Measurements from ENCODE around the gene OR10G8. TPM values are rescaled to one million over a fixed set of nuclear protein-coding genes. Genes with fewer than 3 reads are reported as not detected.

OR10G8 gene
- total and polyA plus RNA-seq, 9 donors = not detected

DNA sequence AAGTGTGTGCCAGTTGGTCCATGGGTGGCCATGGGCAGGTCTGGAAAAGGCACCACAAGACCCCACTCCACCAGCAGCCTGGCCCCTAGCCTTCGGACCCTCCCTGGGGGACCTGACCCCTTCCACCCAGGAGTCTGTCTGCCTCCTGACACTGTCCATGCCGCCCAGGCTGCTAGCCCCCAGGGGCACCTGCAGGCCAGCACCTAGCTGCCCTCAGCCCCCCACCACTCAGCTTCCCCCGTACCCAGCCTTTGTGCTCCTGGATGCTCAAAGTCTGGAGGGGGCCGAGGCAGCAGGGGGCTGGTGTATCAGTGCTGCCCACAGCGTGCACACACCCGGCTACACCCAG is 48.9 kb downstream of the OR10G8 start:
- DNase-seq = no peak
- TF ChIP-seq POLR2A (IDR thresholded peaks at IDR 0.05) = no peak
- TF ChIP-seq, protein P1, sequence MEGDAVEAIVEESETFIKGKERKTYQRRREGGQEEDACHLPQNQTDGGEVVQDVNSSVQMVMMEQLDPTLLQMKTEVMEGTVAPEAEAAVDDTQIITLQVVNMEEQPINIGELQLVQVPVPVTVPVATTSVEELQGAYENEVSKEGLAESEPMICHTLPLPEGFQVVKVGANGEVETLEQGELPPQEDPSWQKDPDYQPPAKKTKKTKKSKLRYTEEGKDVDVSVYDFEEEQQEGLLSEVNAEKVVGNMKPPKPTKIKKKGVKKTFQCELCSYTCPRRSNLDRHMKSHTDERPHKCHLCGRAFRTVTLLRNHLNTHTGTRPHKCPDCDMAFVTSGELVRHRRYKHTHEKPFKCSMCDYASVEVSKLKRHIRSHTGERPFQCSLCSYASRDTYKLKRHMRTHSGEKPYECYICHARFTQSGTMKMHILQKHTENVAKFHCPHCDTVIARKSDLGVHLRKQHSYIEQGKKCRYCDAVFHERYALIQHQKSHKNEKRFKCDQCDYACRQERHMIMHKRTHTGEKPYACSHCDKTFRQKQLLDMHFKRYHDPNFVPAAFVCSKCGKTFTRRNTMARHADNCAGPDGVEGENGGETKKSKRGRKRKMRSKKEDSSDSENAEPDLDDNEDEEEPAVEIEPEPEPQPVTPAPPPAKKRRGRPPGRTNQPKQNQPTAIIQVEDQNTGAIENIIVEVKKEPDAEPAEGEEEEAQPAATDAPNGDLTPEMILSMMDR (IDR thresholded peaks at IDR 0.05) = no peak
- TF ChIP-seq EP300 (IDR thresholded peaks at IDR 0.05) = no peak
- Histone ChIP-seq H3K36me3 (no peaks in the 10 kb centered on the region), H3K27me3 (no peaks in the 10 kb centered on the region), H3K4me1 (ENCODE audit: insufficient read depth) (no peaks in the 10 kb centered on the region), H3K4me3 (no peak overlapping the region), H3K27ac (no peak overlapping the region), H3K9me3 (no peaks in the 10 kb centered on the region)
- WGBS, 3 donors = 59 to 63% (median 61%) methylated on average over 4 to 6 of the region's 6 CpGs
- intact Hi-C loops (cut with DNase I) = loop anchor here in 2 of 4 donors (10.0 kb wide), 2 partner anchors 499 to 509 kb away; no protein-coding TSS in a partner anchor

DNA sequence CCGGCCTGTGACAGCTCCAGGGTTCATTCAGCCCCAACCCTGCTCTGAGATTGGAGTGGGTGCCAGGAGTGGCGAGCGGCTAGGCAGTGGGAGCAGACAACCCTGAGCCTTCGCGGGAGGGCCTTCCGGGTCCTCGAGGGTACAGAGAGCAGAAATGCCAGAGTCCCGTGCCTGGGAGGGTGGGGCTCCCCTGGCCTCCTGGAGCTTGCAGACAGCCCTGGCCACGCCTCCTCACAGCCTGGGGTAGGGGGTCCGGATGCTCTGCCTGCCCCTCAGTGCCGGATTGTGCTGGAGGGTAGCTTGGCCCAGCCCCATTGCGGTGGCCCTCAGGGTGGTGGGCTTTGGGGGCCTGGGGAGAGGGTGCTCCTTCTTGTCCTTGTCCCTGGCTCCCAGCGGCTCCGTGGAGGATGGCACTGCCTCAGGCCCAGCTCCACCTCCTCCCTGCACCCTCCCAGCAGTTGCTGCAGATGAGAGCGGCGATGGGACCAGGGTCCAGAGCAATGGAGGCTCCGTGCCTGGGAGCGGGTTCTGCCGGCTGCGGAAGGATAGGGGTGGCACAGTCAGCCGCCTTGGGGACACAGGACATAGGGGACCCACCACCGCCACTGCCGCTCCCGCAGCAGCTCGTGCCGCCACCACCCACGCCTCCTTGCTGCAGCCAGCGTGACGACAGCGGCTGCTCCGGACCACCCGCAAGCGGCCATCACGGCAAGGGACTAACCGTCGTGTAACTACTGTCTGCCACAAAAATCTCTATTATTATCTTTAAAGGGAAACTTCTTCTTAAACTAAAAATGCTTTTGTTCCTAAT is 49.4 kb downstream of the OR10G8 start:
- DNase-seq = no peak
- 3 to 15% (median 4%) methylated on average over 33 to 36 of the region's 36 CpGs for WGBS, 3 donors

DNA sequence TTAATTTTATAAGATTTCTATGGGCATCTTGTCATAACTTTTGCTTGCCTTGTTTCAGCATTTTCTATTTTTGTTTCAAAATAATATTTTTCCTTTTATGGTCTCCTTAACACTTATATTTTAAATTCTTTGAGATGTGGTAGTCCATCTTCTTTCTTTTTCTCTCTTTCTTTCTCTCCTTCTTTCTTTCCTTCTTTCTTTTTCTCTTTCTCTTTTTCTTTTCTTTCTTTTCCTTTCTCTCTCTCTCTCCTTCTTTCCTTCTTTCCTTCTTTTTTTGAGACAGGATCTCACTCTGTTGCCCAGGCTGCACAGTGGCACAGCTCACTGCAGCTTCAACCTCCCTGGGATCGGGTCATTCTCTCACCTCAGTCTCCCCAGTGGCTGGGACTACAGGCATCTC is 50.7 kb downstream of the OR10G8 start:
- Histone ChIP-seq H3K27me3 (no peaks in the 10 kb centered on the region), H3K36me3 (no peaks in the 10 kb centered on the region), H3K27ac (no peak overlapping the region), H3K4me1 (ENCODE audit: insufficient read depth) (no peaks in the 10 kb centered on the region), H3K4me3 (no peak overlapping the region), H3K9me3 (no peaks in the 10 kb centered on the region)
- intact Hi-C loops (cut with DNase I) = loop anchor here in 2 of 4 donors (10.0 kb wide), 2 partner anchors 498 to 508 kb away; no protein-coding TSS in a partner anchor
- TF ChIP-seq, protein P1 (IDR thresholded peaks at IDR 0.05) = no peak
- TF ChIP-seq POLR2A (IDR thresholded peaks at IDR 0.05) = no peak
- TF ChIP-seq EP300 (IDR thresholded peaks at IDR 0.05) = no peak
- DNase-seq = no peak
- 91 to 96% (median 95%) methylated on average over 1 of the region's 1 CpG for WGBS, 3 donors

More for the DNA sequence above, 49.4 kb downstream of the OR10G8 start:
- H3K4me3 ChIP-seq = no peak overlapping the region
- H3K9me3 ChIP-seq = no peaks in the 10 kb centered on the region
- H3K27ac ChIP-seq = no peak overlapping the region
- H3K36me3 ChIP-seq = no peaks in the 10 kb centered on the region
- no peaks in the 10 kb centered on the region for H3K4me1 ChIP-seq (ENCODE audit: insufficient read depth)
- intact Hi-C loops (cut with DNase I) = loop anchor here in 2 of 4 donors (10.0 kb wide), 2 partner anchors 499 to 509 kb away; no protein-coding TSS in a partner anchor
- TF ChIP-seq, protein P1 (IDR thresholded peaks at IDR 0.05) = no peak
- TF ChIP-seq EP300 (IDR thresholded peaks at IDR 0.05) (no peak), POLR2A (IDR thresholded peaks at IDR 0.05) (no peak)
- no peaks in the 10 kb centered on the region for H3K27me3 ChIP-seq

DNA sequence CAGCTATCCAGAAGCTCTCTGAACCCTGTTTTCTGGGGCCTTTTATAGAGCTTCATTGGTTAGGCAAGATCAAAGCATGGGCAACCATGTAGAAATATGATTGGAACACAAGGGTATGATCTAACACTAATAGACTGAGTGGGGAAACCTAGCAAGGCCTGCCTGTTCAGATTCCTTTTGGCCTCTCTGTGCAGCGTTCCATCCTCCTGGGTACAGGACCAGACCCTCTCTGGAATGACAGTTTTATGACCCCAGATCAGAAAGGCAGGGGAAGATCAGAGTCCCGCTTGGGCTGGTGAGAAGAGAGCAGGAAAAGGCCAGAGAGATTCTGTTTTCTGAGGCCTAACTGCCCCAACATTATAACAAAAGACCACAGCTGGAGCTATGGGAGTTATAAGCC is 52.0 kb downstream of the OR10G8 start:
- WGBS, 3 donors = 88 to 93% (median 89%) methylated on average over 2 of the region's 2 CpGs
- DNase-seq = no peak
- no peak overlapping the region for H3K27ac ChIP-seq
- intact Hi-C loops (cut with DNase I) = loop anchor here in 2 of 4 donors (10.0 kb wide), 2 partner anchors 496 to 506 kb away; no protein-coding TSS in a partner anchor
- H3K4me3 ChIP-seq = no peak overlapping the region
- no peaks in the 10 kb centered on the region for H3K27me3 ChIP-seq
- TF ChIP-seq EP300 (IDR thresholded peaks at IDR 0.05) = no peak
- TF ChIP-seq, protein P1 (IDR thresholded peaks at IDR 0.05) = no peak
- no peak for TF ChIP-seq POLR2A (IDR thresholded peaks at IDR 0.05)
- H3K9me3 ChIP-seq = no peaks in the 10 kb centered on the region
- H3K4me1 ChIP-seq (ENCODE audit: insufficient read depth) = no peaks in the 10 kb centered on the region
- H3K36me3 ChIP-seq = no peaks in the 10 kb centered on the region
